Neural crest cell (in vitro differentiated cells): ENCODE data around the gene NINJ2. TPM values are rescaled to one million over a fixed set of nuclear protein-coding genes. Genes with fewer than 3 reads are reported as not detected.

ENCODE experiments used
- DNase-seq: peaks from one replicate; pipeline ENCODE4 v3.0.0; 2021; ENCODE audit warnings: low read depth, mixed read lengths, low spot score
- H3K27ac Mint-ChIP-seq: one replicate; pipeline ENCODE4 v1.8.0; 2021; ENCODE audit warnings: mild to moderate bottlenecking, mixed read lengths; ENCODE audit not compliant: unreplicated experiment
- H3K27me3 Mint-ChIP-seq: 2 replicates; pipeline ENCODE4 v1.8.0; 2021; ENCODE audit warnings: low read depth, mild to moderate bottlenecking, mixed read lengths
- H3K36me3 Mint-ChIP-seq: 2 replicates; pipeline ENCODE4 v1.8.0; 2021; ENCODE audit warnings: low read depth, mild to moderate bottlenecking, mixed read lengths
- H3K4me1 Mint-ChIP-seq: 2 replicates; pipeline ENCODE4 v1.8.0; 2021; ENCODE audit warnings: mixed read lengths
- H3K4me3 Mint-ChIP-seq: one replicate; pipeline ENCODE4 v1.8.0; 2021; ENCODE audit warnings: mild to moderate bottlenecking, mixed read lengths
- H3K9me3 Mint-ChIP-seq: 2 replicates; pipeline ENCODE4 v1.8.0; 2021; ENCODE audit warnings: mixed read lengths
- CTCF ChIP-seq: fragments of 200-600 bp; sonication (generic); conservative IDR thresholded peaks from 2 replicates; pipeline ENCODE4 v1.5.0; 2021; ENCODE audit warnings: antibody characterized with exemption, mild to moderate bottlenecking
- total RNA-seq: library from RNA; stranded (reverse); gene quantifications from 2 replicates; pipeline ENCODE4 v1.2.1, GENCODE V29; 2021

Gene NINJ2
- total RNA-seq, 1 donor from 2014 or later = 0.42 TPM

DNA sequence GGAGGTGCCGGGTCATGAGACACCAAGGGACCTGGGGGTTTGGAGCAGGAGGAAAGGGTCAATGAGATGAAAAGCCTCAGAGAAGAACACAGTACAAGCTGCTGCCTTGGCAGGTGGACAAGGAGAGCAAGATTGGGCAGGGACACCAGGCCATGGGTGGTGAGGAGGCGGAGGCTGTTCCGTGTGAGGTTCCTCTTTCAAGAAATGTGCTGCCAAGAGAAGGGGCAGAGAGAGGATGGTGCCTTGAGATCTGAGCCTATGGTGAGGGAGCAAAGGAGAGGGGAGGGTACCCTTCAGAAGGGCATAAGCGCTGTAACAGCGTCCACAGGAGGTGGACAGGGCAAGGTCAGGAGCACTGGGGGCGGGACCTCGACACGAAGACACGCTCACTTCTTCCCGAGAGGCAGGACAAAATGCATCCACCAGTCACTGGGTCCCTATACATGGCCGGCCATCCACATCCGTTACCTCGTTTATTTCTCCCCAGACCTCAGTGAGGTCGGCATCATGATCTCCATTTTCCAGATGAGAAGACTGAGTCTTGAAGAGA is 103.3 kb downstream of the NINJ2 start:
- no peak overlapping the region for H3K4me3 Mint-ChIP-seq
- peak overlapping the region; percentile 3 for H3K27ac Mint-ChIP-seq
- no peaks in the 10 kb centered on the region for H3K27me3 Mint-ChIP-seq
- no peak for TF ChIP-seq CTCF
- H3K36me3 Mint-ChIP-seq = no peaks in the 10 kb centered on the region
- peaks cover 3% of the 10 kb centered on the region for H3K4me1 Mint-ChIP-seq
- no peak for DNase-seq
- no peaks in the 10 kb centered on the region for H3K9me3 Mint-ChIP-seq

DNA sequence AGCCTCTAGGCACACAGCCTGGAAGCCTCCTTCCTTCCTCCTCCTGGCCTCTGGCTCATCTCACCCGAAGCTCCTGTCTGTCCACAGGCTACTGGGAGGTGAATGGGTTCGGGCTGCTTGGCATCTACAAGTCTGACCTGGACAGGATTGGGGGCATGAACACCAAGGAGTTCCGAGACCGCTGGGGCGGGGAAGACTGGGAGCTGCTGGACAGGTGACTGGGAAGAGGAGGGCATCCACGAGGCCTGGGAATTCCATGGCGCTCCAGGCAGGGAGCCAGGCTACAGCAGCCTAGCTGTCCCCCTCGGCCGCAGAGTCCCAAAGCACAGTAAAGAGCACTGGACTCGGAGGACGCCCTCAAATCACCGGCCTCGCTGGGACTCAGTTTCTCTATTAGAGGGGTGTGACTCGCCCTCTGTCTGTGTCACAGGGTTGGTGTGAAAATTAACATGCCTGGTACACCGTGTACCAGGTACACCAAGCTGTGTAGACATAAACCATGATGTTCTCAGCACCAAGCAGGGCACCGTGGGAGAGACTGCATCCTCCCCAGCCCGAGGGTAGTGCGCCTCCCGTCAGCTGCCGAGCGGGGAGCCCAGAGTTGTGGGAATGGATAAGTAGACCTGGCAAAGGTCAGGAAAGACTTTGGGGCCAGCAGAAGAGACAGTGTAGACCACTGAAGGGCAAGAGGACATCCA is 103.9 kb downstream of the NINJ2 start:
- Mint-ChIP-seq H3K9me3 (no peaks in the 10 kb centered on the region), H3K36me3 (no peaks in the 10 kb centered on the region), H3K27me3 (no peaks in the 10 kb centered on the region), H3K4me3 (no peak overlapping the region), H3K4me1 (peaks cover 3% of the 10 kb centered on the region), H3K27ac (peak overlapping the region; percentile 12)
- DNase-seq = no peak
- no peak for TF ChIP-seq CTCF

- DNase-seq = no peak
- Mint-ChIP-seq H3K9me3 (no peaks in the 10 kb centered on the region), H3K27me3 (no peaks in the 10 kb centered on the region), H3K36me3 (no peaks in the 10 kb centered on the region), H3K4me3 (no peak overlapping the region), H3K27ac (no peak overlapping the region), H3K4me1 (peaks cover 3% of the 10 kb centered on the region)
- no peak for TF ChIP-seq CTCF
Observed at GRCh38 chr12:558580-558979, 104.7 kb downstream of the NINJ2 start.

DNA sequence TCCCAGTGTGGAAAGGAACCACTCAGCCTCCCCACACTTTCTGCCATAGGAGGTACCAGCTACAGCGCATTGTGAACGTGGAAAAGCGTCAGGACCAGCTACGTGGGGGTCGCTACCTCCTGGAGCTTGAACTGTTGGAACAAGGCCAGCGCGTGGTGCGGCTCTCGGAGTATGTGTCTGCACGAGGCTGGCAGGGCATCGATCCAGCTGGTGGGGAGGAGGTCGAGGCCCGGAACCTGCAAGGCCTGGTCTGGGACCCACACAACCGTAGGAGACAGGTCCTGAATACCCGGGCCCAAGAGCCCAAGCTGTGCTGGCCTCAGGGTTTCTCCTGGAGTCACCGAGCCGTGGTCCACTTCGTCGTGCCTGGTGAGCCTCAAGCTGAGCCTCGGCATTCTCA is 106.7 kb downstream of the NINJ2 start:
- Mint-ChIP-seq H3K36me3 (no peaks in the 10 kb centered on the region), H3K27me3 (no peaks in the 10 kb centered on the region), H3K4me1 (peaks cover 3% of the 10 kb centered on the region), H3K4me3 (no peak overlapping the region), H3K9me3 (no peaks in the 10 kb centered on the region), H3K27ac (no peak overlapping the region)
- no peak for DNase-seq
- no peak for TF ChIP-seq CTCF

GRCh38 chr12:554001-554285 is 109.3 kb downstream of the NINJ2 start:
- Mint-ChIP-seq H3K36me3 (no peaks in the 10 kb centered on the region), H3K4me3 (no peak overlapping the region)

More at GRCh38 chr12:554001-554285, 109.3 kb downstream of the NINJ2 start:
- no peaks in the 10 kb centered on the region for H3K9me3 Mint-ChIP-seq
- H3K27ac Mint-ChIP-seq = no peak overlapping the region
- TF ChIP-seq CTCF = no peak
- no peak for DNase-seq
- H3K27me3 Mint-ChIP-seq = no peaks in the 10 kb centered on the region
- H3K4me1 Mint-ChIP-seq = peaks cover 3% of the 10 kb centered on the region
